Measurements from ENCODE around the gene SCPEP1.

Gene SCPEP1

DNA sequence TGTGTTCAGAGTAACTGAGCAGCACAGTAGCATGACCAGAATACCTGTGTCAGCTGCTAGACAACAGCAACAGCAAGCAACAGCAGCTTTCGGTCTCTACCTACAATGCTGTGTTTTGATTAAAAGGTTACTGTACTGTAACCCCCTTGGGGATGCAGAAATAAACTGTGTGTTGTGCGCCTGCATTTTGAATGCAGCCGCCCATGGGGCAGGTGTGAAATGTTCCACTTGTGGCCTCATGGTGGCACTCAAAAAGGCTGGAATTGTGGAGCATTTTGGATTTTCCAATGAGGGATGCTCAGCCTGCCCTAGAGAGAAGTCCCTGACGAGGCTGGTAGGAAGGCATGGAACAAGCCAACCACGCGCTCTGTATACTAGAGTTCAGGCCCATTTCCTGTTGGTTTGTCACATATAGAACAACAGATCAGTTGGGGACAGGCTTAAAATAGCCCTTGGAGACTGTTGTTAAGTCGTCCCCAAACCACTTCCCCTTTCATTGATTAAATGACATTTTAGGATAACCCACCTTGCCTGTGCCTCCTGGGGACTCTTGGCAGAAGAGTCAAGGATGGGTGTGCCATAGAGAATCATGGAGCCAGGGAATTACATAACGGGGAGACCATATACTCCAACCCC lies 27.1 kb downstream of the SCPEP1 start:
- DNase-seq: no peak

DNA sequence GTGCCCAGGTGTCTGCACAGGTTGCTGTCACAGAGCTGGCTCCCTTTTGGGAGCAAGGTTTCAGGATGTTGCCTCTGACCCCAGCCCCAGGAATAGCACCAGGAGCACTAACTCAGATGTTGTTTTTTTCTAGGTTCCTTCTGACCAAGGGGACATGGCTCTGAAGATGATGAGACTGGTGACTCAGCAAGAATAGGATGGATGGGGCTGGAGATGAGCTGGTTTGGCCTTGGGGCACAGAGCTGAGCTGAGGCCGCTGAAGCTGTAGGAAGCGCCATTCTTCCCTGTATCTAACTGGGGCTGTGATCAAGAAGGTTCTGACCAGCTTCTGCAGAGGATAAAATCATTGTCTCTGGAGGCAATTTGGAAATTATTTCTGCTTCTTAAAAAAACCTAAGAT lies 28.1 kb downstream of the SCPEP1 start:
- no peak for DNase-seq

DNA sequence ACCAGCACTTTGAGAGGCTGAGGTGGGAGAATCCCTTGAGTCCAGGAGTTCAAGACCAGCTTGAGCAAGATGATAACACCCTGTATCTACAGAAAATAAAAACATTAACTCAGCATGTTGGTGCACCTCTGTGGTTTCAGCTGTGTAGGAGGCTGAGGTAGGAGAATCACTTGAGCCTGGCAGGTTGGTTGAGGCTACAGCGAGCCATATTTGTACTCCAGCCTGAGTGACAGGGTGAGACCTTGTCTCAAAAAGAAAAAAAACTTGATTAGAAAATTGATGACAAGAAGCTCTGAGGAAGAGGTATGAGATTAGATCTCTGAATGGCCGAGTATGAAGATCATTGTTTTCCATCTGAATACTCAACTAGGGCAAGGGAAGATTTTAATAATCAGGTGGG lies 31.0 kb downstream of the SCPEP1 start:
- no peak for DNase-seq

DNA sequence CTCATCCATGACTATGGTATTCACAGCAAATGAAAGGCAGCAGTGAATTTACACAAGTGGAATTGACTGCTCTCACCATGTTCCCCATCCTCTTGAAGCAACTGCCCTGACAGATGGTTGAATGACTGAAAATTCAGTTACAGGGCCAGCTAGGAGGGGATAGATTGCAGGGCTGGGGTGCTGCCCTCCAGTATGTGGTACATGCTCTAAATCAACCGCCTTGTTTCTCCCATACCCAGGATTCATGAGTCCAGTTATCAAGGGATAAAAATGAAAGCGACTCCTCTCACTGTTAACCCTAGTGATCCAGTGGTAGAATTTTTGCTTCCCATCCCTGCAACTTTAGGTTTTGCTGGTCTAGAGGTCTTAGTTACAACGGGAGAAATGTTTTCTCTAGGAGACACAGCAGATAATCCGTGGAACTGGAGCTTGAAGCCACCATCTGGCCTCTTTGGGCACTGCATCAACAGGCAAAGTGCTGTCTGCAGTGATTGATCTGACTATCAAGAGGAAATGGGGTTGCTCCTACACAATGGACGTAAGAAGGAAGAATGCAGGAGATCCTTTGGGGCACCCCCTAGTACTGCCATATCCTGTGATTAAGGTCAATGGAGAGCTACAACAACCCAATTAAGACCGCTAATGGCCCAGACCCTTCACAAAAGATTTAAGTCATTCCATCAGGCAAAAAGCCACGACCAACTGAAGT lies 32.0 kb downstream of the SCPEP1 start:
- DNase-seq: peak; percentile 30

DNA sequence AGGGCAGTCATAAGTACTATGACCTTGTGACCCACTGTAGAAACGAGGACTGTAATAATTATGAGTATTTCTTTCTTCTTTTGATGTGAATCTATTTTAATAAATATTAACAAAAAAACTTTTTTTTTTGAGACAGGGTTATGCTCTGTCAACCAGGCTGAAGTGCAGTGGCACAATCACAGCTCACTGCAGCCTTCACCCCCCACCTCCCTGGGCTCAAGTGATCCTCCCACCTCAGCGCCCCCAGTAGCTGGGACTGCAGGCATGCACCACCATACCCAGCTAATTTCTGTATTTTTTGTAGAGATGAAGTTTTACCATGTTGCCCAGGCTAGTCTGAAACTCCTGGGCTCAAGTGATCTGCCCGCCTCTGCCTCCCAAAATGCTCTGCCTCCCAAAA lies 32.6 kb downstream of the SCPEP1 start:
- DNase-seq: no peak

DNA sequence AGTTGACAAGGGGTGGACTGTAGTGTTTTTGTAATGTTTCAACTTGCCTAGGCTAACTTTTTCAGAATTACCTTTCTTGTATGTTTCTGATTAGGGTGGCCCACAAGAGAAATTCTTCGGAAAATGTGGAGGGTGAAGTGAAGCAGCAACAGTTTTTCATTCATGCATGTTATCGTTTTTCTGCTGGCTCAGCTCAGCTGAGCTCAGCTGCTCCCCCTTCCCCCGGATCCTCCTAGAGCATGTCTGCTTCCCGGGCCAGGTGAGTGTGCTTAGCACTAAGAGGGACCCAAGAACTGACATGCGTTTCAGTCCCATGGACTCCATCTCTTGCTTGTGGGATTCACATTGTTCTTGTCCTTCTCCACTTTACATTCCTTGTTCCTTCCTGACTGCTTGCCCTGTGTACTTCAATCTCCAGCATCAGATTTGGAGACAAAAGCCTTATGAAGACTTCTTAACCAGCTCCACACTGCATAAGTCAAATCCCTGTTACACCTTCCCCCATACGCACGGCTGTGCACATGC lies 33.6 kb downstream of the SCPEP1 start:
- DNase-seq: no peak

DNA sequence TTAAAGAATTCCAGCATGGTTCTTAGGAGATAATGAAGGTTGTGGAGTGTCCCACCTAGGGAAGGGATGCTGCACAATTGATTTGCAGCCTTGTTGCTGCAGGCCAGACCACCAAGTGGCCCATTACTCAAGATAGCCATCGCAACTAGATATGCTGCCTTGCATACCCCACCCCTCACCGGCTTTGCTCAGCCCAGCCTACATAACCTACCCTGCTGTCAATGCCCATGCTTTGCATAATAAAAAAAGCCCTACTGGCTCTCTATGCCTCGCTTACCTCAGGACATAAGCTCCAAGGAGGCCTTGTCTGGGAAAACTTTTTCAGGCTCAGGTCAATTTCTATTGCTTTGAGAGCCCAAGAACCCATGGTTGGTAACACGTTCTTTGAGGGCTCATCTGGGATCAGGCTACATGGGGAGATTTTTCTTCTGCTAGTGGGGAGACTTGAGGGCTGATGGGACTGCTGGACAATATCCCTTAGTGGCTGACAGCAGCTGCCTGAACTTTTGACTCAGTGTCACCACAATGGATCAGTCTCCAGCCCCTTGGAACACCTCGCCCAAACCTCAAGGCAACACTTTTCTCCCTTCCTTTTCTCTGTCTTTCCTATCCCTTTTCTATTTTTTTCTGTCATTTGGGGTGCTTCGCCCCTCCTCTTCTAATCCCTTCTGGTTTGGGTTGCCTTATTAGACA lies 38.3 kb downstream of the SCPEP1 start:
- DNase-seq: no peak

DNA sequence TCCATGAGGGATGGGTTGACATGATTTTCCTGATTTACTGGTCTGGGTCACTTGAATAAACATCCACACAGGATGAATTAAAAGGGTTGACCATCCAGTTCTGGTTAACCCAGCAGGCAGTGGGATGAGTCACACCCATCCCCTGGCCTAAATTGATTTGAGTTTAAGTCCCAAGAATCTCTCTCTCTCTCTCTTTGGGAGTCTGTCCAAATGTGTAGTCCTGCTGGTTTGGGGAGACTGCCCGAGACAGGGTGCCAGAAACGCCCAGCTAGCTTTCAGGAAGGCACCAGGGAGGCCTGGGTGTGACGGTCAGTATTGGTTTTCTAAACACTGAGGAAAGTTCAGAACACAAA lies 38.8 kb downstream of the SCPEP1 start:
- DNase-seq: no peak

DNA sequence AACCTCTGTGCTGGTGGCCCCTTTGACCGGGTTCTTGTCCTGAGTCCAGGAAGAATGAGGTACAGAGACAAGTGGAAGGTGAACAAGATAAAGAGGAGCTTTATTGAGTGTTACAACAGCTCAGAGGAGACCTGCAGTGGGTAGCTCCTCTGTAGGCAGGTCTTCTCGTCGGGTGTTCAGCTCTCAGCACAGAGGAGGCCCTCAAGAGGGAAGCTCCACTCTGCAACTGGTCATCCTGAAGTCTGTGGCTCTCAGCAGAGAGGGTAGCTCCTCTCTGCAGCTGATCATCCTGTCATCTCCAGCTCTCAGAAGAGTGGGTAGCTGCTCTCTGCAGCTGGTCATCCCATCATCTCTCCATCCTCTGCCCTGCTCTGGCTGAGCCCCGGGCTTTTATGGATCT lies 39.7 kb downstream of the SCPEP1 start:
- no peak for DNase-seq

DNA sequence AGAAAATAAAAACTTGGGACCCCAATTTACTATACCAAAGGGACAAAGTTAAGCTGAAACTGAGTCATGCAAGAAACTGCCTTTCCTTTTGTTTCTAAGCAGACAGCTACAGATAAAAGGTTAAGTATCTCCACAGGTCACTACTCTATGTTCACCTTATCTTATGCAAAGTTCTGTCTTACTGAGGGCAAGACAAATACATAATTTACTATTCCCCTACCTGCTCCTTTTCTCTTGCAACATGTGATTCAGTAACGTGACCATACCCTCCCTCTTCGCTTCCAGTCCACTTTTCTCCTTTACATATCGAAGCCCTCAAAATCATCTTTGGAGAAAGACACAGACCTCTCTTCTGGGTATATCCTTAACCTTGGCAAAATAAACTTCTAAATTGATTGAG lies 42.3 kb downstream of the SCPEP1 start:
- DNase-seq: no peak

DNA sequence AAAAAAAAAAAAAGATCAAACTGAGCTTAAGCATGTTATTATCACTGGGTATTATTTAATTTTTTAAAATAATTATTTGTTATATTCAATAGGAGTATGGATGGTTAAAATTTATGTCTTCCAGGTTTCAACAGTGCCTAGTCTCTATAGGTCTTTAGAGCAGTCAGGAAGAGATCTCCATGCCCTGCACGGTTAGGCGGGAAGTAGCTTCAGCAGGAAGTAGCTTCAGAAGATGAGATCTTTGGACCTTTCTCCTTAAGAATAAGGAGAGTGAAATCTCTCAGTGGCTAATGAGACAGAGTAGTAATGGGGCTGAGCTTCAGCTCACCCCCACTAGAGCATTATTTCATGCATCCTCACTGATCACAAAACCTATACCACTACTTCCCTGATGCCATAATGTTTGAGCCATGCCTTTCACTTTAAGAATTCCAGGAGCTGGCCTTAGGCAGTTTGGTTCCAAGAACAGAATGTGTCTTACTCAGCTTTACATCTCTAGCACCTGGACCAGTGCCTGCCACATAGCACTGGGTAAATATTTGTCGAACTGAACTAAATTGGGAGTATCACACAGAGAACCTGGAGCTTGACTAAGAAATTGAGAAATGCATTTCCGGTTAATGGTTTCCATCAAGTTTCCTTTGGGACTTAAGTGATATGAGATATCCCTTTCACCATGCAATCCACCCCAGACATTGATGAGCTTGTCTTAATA lies 43.5 kb downstream of the SCPEP1 start:
- no peak for DNase-seq

DNA sequence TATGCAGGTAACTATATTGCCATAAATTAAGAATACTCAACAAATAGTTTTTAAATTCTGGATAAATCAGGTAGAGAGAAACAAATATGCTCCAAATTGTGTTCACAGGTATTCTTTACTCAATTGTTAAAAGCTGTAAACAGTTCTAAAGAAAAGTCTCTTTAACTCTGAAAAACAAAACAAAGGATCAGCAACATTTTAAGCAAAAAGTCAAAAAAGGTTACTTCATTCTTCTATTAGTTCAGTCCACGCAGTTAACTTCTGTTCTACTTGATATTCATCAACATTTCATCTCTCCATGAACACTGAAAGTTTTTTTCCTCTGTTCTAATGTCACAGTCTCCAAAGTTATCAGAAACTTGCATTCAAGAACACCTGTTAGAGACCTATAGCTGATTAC lies 47.9 kb downstream of the SCPEP1 start:
- no peak for DNase-seq

DNA sequence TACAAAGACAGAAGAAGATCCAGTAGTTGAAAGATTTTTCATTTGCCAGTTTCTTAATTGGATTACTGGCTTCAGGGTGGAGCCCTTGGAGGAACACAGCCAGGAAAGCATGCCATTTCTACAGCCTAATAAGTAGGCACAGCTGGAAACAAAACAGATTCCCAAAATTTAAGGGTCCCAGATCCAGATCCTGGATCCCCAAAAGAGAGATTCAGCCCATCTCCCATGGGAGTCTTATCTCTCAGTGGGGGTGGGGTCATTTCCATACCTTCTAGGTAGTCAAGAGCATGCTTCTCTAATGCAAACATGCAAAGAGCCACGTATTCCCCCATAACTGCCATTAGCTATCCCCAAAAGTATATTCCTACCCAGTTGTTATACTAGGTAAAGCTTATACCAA lies 49.9 kb downstream of the SCPEP1 start:
- DNase-seq: no peak

DNA sequence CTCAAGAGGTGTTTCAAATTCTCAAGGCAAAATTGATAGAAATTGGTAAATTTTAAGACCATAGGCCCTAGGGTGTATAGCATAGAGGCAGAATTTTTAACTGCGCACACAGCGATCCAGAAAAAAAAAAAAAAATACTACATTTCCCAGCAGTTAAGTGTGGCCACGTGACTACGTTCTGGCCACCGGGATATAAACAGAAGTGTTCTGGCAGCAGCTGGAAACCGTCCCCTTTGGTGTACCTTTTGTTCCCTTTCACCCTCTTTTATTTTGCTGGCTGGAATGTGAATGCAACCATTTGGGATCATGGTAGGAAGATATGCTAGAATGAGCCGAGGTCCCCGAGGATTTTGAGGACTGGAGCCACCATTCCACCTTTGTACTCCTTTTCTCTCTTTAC lies 54.4 kb downstream of the SCPEP1 start:
- no peak for DNase-seq

DNA sequence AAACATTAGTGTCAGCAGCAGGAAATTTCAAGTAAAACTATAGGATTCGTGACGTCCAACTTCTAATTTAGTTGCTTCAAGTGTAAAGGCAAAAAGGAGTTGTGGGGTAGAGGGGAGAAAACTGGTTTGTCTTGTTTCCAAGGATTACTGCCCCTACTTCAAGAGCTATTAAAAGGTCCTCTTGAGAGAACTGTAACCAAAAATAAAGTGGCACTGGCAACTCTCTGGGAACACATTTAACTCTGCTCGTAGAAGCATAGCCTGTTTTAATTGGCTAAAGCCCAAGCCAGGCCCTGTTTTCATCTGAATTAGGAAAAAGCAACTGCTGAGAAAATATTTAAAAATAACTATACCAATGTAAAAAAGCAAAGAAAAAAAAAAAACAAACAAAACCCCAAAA lies 55.4 kb downstream of the SCPEP1 start:
- DNase-seq: peak; percentile 34

DNA sequence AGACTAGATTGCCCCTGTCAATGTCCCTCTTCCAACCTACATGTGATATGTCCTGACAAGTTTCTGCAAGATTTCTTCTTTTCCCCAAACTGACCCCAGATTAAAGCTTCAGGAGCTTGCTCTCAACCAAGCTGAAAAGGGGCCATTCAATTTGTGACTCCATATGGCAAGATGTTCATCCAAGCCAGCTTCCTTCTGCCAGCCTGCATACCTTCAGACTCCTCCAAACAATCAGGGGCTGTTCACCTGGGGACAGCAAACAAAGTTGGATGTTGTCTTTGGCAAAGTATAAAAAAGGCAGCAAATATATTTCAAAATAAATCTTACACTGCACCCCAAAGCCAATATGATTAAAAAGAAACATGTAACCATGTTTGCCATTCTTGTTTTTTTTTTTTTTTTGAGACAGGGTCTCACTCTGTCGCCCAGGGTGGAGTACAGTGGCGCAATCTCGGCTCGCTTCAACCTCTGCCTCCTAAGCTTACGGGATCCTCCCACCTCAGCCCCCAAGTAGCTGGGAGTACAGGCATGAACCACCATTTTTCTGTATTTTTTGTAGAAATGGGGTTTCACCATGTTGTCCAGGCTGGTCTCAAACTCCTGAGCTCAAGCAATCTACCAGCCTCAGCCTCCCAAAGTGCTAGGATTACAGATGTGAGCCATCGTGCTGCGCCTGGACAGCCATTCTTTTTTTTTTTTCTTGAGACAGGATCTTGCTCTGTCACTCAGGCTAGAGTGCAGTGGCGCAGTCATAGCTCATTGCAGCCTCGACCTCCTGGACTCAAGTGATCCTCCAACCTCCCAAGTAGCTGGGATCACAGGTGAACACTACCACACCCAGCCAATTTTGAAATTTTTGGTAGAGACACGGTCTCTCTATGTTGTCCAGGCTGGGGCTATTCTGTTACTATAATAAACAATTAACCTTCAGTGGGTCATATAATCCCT lies 57.1 kb downstream of the SCPEP1 start:
- no peak for DNase-seq

DNA sequence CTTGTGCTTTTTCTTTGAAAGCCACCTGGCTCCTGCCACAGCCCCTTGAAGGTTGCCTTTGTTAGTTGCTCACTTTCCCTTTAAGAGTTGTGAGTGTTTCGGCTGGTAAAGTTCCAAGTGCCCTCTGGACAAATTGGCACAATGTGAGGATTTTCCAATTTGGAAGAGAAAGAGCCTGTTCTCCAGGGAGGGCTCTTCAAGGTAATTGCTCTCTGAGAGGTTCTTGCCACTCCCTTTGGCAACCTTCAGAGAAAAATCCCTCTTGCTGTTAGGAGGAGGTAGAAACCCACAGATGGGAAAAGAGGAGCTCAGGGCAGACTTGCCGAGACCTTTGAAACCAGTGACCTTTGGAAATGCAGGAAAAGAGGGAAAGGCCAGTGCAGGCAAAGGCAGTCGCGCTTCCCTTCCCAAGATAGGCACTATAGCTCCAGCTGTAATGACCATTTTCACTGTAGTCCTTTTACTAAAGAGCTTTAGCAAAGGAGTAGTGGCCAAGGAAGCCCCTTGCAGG lies 58.1 kb downstream of the SCPEP1 start:
- no peak for DNase-seq

DNA sequence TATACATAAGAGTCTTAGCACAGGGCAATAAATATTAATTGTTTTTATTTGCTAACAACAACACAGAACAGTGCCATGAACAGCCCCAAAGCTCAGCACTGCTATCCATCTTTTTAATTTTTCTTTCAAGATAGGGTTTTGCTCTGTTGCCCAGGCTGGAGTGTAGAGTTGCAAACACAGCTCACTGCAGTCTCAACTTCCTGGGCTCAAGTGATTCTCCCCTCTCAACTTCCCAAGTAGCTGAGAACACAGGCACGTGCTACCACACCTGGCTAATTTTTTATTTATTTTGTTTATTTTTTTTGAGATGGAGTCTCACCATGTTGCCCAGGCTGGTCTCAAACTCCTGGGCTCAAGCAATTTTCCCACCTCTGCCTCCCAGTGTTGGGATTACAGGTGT lies 59.5 kb downstream of the SCPEP1 start:
- no peak for DNase-seq

DNA sequence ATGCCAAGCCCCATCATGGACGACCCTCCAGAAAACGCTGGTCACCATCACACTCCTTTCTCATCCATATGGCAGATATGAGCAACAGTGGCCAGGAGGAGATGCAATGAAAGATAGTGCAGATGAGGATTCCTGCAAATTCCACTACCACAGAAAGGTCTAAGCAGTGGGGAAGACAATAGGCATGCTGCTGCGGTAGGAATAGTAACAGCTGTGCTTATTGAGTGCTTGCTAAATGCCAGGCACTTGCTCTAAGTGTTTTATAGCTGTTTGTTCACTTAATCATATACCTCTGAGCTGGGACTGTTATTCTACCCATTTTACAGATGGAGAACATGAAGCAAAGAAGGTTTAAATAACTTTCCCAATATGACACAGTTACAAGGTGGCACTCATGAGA lies 60.6 kb downstream of the SCPEP1 start:
- DNase-seq: no peak

DNA sequence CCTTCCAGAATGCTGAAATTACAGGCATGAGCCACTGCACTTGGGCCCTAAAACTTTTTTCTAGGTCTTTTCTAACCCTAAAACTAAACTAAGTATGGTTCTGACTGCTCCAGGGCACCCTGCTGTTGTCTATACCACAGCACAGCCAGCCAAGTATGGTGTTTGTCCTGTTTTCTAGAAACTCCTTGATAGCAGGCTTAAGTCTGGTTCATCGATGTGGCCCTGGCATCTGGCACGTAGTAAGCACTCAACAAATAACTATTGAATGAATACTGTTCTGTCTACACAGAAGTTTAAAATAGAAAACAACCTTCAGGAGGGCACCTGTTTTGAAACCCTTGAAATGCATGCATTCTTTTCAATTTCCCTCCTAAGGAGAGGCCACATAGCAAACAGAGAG lies 62.6 kb downstream of the SCPEP1 start:
- DNase-seq: no peak

DNA sequence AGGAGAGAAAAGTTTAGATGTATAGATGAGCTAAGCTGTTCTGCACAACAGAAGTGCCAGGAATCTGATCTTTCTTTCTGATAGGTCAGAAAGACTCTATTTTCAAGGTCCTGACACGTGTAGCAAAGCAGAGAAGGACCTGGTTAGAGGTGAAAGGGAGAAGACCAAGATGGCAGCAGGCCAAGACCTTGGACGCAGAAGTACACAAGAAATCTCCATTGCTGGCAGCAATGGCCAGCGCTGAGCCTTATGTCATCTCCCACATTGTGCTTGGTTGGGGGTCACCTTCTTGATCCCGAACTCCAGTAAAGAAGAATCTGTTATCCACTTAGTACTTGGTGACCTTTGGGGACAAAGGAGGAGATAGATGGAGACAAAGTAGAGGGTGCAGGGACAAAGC lies 65.3 kb downstream of the SCPEP1 start:
- no peak for DNase-seq
